Measurements from ENCODE around the gene TCFL5.

- no peak for TF ChIP-seq RAD21 (IDR thresholded peaks at IDR 0.05; ENCODE audit: insufficient read depth, low read depth, low read length)
- TF ChIP-seq SIN3A (IDR thresholded peaks at IDR 0.05; ENCODE audit: low read depth, low read length) = no peak
- no peak for TF ChIP-seq CEBPB (IDR thresholded peaks at IDR 0.05; ENCODE audit: borderline replicate concordance in 1 of 2, low read depth in 2 of 2, low read length in 2 of 2)
- TF ChIP-seq SUPT20H (IDR thresholded peaks at IDR 0.05; ENCODE audit: borderline replicate concordance, control insufficient read depth, low read depth, low read length) = no peak
- TF ChIP-seq CTCF (IDR thresholded peaks at IDR 0.05 in 2 of 3, conservative IDR thresholded peaks at IDR 0.05 in 1 of 3; ENCODE audit: control insufficient read depth in 2 of 3, extremely low read depth in 1 of 3, insufficient read depth in 1 of 3, low read depth in 3 of 3, low read length in 3 of 3) = no peak
- no peak for TF ChIP-seq EED (IDR thresholded peaks at IDR 0.05; ENCODE audit: low read depth)
Observed at GRCh38 chr20:62825333-62825985, 36.2 kb downstream of the TCFL5 start.
